AG09319 (cell line): ENCODE results near the gene SNX33.
A peak's percentile ranks its signal among the peaks of the same experiment; 100 is the strongest.

ENCODE experiments used
- DNase-seq: peaks from one replicate; pipeline ENCODE4 v3.0.0-alpha.2; 2010; ENCODE audit warnings: low read depth; ENCODE audit errors: extremely low read depth
- TF ChIP-seq, protein P1 (sequence below): IDR thresholded peaks from 2 replicates; pipeline ENCODE4 v1.5.1; 2011; ENCODE audit warnings: low read depth, mild to moderate bottlenecking, inconsistent platforms, low read length, moderate library complexity

Gene SNX33

DNA sequence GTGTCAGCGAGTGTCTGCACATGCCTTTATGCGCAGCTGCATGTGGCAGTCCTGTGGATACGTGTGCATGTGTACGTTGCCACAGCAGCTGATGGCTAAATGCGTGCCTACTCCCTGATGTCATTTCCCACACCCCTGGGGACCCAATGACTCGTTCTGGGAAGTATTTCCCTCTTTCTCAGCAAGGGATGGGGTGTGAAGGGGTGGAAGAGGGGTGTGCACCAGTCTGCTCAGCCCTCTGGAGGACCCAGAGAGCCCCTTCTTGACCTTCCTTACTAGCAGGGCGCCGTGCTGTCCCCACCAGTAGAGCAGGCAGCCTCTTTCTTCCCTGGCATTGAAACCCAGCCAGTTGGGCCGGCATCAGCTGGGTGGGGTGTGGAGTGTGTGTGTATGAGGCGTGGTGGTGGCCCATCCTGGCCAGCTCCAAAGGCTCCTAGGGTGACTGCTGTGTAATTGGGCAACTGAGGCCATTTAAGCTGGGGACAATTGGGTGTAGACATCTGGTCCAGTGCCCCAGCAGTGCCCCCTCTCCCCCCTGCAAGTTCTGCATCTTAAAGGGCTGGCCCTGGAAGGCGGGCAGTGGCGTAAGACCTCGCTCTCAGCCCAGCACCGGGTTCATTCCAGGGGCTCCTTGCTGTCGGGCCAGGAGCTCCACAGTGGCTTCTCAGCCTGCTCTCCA lies 19.2 kb downstream of the SNX33 start:
- TF ChIP-seq, protein P1, sequence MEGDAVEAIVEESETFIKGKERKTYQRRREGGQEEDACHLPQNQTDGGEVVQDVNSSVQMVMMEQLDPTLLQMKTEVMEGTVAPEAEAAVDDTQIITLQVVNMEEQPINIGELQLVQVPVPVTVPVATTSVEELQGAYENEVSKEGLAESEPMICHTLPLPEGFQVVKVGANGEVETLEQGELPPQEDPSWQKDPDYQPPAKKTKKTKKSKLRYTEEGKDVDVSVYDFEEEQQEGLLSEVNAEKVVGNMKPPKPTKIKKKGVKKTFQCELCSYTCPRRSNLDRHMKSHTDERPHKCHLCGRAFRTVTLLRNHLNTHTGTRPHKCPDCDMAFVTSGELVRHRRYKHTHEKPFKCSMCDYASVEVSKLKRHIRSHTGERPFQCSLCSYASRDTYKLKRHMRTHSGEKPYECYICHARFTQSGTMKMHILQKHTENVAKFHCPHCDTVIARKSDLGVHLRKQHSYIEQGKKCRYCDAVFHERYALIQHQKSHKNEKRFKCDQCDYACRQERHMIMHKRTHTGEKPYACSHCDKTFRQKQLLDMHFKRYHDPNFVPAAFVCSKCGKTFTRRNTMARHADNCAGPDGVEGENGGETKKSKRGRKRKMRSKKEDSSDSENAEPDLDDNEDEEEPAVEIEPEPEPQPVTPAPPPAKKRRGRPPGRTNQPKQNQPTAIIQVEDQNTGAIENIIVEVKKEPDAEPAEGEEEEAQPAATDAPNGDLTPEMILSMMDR = no peak
- DNase-seq = peak; percentile 96

DNA sequence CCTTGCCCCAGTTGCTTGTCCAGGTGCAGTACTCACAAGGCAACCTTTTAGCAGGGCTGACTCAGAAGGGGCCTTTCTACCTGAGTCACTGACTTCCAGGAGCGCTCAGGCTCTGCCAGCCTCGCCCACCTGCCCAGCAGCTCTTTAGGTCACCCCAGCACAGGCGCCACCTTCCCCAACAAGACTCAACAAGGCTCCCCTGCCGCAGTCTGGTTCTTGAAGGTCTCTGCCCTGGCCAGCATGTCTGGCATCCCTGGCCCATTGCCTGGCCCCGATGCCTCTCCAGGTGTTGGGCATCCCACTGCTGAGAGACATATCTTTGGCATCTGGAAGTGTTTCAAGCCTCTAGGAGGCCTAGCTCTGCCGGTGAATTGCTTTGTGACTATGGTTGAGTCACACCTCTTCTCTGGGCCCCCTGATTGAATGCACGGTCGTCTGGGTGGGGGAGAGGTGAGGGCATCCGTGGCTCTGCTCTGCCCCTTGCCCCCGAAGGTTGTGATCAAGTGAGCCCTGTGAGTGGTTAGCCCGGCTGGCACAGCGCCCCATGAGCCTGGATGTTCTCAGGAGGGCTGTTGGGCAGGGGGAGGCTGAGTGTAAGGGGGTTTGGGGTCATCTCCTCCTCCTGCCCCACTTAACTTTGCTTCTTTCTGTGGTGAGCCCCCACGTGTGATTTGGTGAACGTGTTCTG lies 21.6 kb downstream of the SNX33 start:
- no peak for DNase-seq

DNA sequence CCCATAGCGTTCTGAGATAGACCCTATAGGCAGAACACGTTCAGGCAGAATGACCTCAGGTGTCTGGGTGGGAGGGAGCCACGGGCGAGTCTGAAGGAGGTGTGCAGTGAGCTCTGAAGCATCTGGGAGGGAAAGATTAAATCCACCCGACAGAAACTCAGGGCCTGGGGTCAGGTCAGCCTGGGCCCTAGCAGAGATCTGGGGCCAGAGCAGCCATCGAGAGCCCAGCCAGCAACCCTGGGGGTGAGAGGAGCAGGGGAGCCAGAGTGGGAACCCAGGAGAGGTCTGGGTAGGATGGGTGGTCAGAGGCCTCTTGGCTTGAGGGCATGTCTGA lies 22.1 kb downstream of the SNX33 start:
- TF ChIP-seq, protein P1 = no peak
- no peak for DNase-seq

More for the DNA sequence above, 21.6 kb downstream of the SNX33 start:
- TF ChIP-seq, protein P1 = no peak

DNA sequence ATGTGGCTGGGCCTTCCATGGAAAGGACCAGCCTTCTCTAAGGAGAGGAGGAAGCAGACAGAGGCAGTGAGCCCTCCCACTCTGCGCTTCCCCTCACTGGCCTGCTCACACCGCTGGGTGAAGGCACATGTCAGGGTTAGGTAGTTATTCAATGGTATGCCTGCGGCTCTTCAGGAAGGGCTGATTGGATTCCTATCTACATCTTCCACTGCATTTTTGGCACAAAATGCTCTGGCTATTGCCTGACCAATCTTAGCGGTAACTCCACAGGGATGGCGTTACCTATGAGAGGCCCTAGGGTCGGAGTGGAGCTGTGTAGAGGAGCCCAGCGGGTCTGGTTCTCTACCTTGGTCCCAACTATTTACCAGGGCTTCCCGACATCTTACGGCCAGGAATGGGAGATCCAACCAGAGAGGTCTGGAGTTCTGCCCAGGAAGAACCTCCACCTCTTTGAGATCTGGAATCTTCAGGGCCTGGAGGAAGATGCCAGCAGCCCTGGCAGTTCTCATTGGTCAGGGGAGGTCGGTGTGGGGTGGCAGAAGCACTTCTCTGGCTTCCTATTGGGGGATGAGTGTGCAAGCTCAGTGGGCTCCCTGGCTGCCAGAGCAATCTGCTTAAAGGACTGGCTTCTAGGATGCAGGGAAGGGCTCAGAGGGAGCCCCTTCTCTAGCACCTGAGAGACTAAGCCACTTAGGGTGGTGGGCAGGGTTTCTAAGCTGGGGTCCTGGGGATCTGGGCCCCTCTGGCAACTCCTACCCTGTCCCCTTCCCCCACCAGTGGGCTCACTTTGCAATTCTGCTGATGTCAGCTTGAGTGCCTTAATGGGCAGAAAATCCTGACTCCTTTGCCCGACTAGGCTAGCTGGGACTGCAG lies 24.3 kb downstream of the SNX33 start:
- DNase-seq = no peak
- TF ChIP-seq, protein P1 = no peak

DNA sequence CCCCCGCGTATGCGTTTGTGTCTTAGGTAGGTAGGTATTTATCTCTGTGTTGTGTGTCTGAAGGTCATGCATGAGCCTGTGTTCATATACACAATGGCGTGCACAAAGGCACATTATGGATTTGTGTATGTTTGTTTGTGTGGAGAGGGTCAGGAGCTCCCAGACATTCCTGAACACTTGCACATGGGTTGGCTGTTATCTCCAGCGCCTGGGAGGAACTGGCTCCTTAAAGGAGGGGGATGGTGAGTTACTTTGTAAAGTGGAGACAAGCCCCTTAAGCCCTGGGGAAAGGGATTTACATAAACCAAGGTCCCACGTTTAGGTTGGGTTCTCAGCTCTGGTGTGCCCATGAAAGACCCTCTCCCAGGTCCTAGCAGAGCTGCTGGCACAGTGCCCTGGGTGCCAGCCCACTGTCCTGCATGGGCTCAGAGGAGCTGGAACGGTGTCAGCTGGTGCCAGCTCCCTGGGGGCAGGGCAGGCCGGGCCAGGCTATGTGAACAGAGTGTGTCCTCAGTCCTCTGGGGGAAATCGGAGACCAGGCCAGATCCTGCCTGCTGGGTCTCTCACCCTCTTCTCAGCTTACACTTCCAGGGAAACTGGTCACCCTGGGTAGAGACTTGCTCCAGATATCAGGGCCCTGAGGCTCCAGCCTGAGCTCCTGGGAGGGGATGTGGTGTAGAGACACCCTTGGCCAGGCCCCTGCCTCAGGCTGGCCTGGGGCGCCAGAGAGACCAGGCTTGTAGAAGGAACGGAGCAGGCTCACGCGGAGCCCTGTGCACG lies 25.1 kb downstream of the SNX33 start:
- TF ChIP-seq, protein P1 = no peak
- no peak for DNase-seq

DNA sequence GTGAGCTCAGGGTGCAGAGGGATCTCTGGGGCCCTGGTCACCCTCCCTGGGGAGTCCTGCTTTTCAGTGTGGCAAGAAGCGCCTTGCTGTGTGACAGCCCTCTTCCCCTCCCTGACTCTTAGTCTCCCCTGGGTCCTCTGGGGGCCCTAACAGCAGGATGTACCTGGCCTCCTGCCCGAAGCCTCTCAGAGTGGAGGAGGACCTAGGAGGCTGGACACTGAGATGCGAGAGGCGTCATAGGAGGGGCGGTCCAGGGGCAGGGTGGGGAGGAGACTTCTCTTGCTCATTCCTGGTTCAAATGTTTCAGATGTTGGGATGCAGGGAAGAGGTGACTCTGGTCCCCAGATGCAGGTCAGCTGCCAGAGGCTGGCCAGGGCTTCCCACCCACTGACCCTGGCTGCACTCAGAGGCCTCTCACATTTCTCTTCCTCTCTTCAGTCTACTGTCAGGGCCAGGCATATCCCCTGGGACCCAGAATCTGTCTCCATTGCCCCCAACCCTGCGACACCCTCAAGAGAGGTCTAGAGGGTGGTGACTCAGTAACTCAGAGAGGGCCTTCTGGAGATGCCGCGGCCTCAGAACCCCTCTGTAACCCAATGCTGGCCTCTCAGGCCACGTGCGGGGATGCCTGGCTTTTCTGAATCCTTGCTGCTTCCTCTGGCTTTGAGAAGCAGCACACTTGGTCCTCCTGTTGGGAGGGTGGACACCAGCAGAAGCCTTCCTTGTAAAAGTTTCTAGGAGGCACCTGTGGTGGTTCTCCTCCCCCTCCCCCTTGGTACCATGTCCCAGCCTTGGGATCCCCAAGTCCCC lies 25.9 kb downstream of the SNX33 start:
- TF ChIP-seq, protein P1 = no peak
- DNase-seq = peak; percentile 23
